SH-SY5Y (cell line): ENCODE results near the gene MGA.

ENCODE experiments used
- GATA2 ChIP-seq: IDR thresholded peaks from 2 replicates; pipeline ENCODE4 v1.6.1; 2011; ENCODE audit warnings: mild to moderate bottlenecking, low read depth, low read length
- GATA3 ChIP-seq: IDR thresholded peaks from 2 replicates; pipeline ENCODE4 v1.6.1; 2011; ENCODE audit warnings: low read depth, mild to moderate bottlenecking, low read length, moderate library complexity

The MGA gene

DNA sequence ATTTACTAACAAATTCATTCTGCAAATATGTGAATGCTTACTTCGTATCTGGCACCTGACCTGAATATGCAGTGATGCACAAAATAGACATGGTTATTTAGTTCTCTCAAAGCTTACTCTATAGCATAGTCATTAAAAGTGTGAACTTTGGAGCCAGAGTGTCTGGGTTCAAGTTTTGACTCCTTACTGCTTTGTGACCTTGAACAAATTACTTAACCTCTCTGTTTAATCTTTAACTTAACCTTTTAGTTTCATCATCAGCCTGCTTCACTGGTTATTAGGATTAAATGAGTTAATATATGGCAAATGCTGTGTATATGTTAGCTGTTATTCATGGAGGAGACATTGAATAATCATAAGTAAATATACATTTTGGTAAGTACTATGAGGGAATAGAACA lies 12.1 kb upstream of the MGA start:
- no peak for TF ChIP-seq GATA2
- TF ChIP-seq GATA3 = no peak

DNA sequence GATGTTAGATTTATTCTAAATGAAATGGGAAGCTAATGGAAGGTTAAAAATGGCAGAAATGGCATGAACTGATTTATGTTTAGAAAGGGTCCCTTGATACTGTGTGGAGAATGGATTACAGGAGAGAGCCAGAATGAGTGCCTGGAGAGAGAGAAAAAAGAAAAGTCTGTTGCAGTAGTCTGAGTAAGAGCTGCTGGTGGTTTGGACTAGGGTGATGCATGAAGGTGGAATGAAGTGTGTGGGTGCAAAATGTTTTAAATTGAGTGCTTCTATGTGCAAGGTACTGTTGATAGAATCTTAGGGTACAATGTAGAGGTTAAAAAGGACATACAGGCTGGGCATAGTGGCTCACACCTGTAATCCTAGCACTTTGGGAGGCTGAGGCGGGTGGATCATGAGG lies 11.4 kb upstream of the MGA start:
- TF ChIP-seq GATA3 (no peak), GATA2 (no peak)

- TF ChIP-seq GATA2 (no peak), GATA3 (no peak)
Measured at GRCh38 chr15:41650806-41651205, 9.4 kb upstream of the MGA start.

DNA sequence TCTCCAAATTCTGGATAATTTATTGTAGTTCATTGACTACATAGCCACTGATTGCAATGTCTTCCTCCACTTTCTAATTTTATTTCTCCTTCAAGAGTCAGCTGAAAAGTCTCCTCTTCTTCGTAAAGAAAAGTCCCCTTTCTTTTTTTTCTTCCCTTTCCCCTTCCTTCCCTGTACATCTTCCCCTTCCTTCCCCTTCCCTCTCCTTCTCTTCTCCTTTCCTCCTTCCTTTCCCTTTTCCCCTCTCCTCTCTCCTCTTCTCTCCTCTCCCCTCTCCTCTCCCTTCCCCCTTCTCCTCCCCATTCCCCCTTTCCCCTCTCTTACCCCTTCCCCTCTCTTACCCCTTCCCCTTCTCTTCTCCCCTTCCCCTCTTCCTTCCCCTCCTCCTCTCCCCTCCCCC lies 8.8 kb upstream of the MGA start:
- TF ChIP-seq GATA2 = no peak
- TF ChIP-seq GATA3 = no peak

DNA sequence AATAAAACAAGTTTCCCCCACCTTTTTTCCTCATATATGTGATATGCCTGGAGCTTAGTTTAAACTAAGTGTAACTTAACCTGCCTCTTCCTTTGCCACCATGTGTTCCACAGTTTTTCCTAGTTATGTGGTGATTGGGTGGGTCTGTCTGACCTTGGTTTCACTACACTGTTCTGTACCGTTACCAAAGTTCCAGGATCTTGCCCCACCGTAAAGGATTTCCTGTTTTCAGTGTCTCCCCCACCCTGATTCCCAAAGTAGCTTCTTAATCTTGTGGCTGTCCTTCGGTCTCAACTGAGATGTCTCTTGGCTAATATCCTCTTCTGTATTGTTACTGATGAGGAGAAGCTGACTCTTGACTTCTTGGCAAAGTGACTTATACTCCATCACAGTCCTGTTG lies 6.4 kb upstream of the MGA start:
- TF ChIP-seq GATA2 = no peak
- TF ChIP-seq GATA3 = no peak

- no peak for TF ChIP-seq GATA2
Measured at GRCh38 chr15:41655716-41656115, 4.5 kb upstream of the MGA start.

- no peak for TF ChIP-seq GATA3
- no peak for TF ChIP-seq GATA2
Measured at GRCh38 chr15:41656188-41656587, 4.0 kb upstream of the MGA start.

- TF ChIP-seq GATA2 (no peak), GATA3 (no peak)
Measured at GRCh38 chr15:41658689-41659088, 1.5 kb upstream of the MGA start.

DNA sequence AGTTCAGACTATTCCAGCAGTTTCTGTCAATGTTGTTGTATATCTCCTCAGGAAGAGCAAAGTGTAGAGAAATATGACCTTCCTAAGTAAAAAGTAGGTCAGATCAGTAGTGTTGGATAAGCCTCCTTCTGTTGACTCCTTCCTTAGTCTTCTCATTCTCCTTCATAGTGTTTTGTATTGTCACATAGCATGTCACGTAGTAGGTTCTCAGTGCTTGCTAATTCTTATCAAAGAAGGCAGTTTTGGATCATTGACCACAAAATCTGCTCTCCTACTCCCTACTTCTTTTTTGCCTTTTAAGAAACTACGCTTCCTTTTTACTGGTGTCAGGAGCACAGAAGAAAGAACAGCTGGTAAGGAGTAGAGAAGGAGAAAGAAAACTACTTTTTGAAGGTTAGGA lies 1.0 kb upstream of the MGA start:
- TF ChIP-seq GATA3 (no peak), GATA2 (no peak)

DNA sequence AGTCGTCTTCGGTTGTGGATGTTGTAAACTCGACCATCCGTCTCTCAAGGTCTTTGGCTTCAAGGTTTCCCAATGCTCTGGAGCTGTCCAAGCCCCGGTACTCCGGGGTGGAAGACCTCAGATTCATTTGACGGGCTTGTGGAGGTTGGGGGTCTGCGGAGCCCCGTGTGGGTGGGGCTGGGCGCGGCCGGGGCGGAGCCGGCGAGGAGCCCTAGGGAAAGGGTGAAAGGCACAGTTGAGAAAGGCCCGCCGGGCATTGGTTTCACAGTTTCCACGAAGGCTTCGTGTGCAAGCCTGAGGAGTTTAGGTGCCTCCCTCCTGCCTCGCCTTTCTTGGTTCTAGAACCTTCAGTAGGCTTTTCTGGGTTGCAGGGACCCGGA lies 360 bp upstream of the MGA start:
- TF ChIP-seq GATA2 (no peak), GATA3 (no peak)

DNA sequence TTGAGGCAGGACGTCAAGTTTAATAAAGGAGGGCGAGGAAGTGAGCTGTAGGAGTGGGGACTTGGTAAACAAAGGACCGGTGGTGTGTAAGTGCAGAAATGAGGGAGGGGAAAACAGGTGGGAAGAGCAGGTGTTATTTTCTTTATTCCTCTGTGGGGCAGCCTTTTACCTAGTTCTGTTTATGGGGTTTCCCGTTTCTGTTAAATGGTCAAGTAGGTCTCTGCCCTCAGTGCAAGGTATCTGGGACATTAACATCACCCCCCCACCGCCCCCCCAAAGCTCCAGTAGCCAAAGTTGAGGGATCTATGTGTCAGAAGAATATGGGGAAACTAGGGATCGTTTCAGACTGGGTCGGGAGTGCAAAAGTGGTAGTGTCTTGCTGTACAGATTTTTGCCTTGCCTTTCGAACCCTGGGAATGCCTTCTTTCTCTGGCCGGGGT lies 893 bp downstream of the MGA start:
- no peak for TF ChIP-seq GATA3
- no peak for TF ChIP-seq GATA2

DNA sequence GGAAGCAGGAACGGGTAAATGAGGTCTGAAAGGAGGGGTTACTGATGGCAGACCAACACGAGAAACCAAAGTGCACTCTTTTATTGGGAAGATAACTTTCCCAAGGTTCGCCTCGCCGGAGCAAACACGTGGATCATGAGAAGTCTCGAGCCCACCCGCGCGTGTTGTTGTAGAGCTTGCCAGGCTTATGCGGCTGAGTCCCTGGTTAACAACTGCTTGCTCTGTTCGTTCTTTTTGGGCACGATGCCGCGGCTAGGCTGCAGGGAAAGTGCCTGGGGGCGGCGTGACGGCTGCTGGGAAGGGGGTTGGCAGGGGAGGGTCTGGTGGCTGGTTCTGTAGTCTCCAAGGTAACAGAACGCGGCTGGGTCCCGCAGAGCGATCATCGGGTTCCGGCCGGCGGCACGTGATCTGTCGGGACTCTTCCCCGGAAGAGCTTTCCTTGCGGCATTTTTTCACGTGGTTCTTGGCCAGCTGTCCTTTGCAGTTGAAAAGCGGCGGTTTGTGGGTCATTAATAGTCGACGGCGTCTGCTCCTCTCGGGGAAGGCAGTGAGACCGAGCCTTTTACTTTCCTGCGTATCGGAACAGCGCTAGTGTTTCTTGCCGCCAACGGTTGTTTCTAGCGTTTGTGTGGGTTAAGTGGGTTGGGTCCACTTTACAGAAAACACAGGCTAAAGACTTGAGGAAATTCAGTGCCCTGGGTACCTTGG lies 1.5 kb downstream of the MGA start:
- TF ChIP-seq GATA2 = no peak
- TF ChIP-seq GATA3 = no peak

DNA sequence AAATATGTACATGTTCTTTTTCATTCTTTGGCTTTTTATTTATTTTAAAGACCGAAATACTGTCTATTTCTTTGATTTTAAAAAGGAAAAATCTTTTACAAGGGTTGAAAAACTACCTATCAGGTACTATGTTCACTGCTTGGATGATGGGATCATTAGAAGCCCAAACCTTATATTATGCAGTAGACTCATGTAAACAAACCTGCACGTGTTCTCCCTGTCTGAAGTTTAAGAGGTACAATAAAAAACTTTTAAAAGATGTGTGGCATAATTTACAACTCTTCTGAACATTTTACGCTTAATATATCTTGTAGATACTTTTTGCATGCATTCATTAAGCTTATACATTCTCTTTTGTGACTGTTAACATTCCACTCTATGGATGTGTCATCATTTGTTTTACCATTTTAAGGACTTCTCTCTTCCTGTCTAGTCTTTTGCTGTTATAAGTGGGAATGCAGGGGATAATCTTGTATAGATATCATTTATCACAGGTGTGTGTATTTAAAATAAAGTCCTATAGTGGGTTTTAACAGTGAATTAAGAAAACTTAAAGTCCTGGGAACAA lies 6.2 kb downstream of the MGA start:
- TF ChIP-seq GATA2 (no peak), GATA3 (no peak)

GRCh38 chr15:41669701-41670100 lies 9.5 kb downstream of the MGA start:
- no peak for TF ChIP-seq GATA3
- no peak for TF ChIP-seq GATA2

DNA sequence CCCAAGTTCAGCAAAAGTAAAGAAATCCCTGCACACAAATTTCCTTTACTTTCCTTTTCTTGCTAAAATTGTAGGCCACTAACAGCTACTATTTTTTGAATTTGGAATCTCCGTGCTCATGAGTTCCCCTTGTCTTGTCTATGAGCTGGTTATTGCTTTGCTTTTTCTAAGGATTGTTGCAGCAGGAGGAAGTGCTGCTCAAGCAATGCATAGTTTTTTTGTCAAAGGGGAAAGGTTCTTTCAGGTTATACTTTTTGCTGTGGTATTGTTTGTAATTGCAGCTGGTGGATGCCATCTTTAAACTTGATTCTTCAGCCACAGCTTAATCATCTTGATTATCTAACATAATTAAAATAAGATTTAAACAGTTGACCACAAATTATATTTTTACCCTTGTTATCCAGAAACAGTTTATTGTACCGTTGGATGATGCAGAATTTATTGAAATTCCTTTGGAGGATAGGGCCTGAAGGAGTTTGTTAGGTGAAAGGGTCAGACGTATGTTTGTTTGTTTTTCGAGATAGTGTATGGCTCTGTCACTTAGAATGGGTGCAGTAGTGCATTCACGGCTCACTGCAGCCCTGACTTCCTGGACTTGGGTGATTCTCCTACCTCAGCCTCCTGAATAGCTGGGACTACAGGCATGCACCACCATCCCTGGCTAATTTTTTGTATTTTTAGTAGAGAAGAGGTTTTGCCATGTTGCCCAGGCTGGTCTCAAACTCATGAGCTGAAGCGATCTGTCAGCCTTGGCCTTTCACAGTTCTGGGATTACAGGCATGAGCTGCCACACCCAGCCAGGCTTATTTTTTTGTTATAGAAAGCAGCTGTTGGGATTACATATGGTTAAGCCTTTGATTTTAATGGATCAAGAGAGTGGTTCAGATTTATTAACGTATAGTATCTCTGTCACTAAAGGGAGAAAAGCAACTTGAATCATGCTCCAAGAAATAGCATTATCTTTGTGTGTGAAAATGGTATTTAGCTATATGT lies 11.7 kb downstream of the MGA start:
- TF ChIP-seq GATA3 = no peak
- no peak for TF ChIP-seq GATA2

DNA sequence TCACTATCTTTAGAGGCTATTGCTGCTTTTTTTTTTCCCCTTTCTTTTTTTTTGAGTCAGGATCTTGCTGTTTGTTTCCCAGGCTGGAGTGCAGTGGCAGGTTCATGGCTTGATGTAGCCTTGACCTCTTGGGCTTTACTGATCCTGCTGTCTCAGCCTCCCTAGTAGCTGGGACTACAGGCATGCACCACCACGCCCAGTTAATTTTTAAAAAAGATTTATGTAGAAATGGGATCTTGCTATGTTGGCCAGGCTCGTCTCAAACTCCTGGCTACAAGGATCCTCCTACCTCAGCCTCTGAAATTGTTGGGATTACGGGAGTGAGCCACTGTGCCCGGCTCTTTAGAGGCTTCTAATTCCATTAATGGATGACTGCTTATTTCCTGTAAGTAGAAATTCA lies 15.1 kb downstream of the MGA start:
- TF ChIP-seq GATA2 (no peak), GATA3 (no peak)

GRCh38 chr15:41678742-41679141 lies 18.5 kb downstream of the MGA start:
- no peak for TF ChIP-seq GATA3
- TF ChIP-seq GATA2 = no peak
